Heart left ventricle (tissue), 16 donors: ENCODE measurements around the gene AICDA. TPM values are rescaled to one million over a fixed set of nuclear protein-coding genes. Genes with fewer than 3 reads are reported as not detected.
"Not testable (repeated sequence)": the region's sequence is repeated elsewhere in the genome, so short reads cannot be mapped to it uniquely, and the experiment has no call there.

Experiments
- ATAC-seq, 4 donors: fragments of 200-7000 bp; cut with Tn5 transposase; one replicate each; pipeline ENCODE4 v1.9.1; 2020 to 2022; ENCODE audit warnings: moderate library complexity in 4 of 4, mild to moderate bottlenecking in 3 of 4, moderate number of reproducible peaks in 1 of 4
- DNase-seq, 5 donors: peaks; one replicate each; pipeline ENCODE4 v3.0.0-alpha.2; 2020
- H3K27ac ChIP-seq, 12 donors: fragments of 200-600 bp; sonication (generic) in 4 of 12; one replicate each; pipeline versions ENCODE4 v1.5.0 to v1.8.0; 2016 to 2022; ENCODE audit warnings: mild to moderate bottlenecking in 2 of 12
- H3K27me3 ChIP-seq, 9 donors: fragments of 200-600 bp; sonication (generic) in 2 of 9; one replicate each; pipeline versions ENCODE4 v1.5.1 to v1.8.0; 2016 to 2022; ENCODE audit warnings: mild to moderate bottlenecking in 3 of 9
- H3K36me3 ChIP-seq, 9 donors: fragments of 200-600 bp; sonication (generic) in 2 of 9; one replicate each; pipeline versions ENCODE4 v1.5.0 to v1.8.0; 2018 to 2022; ENCODE audit warnings: mild to moderate bottlenecking in 2 of 9
- H3K4me1 ChIP-seq, 12 donors: fragments of 200-600 bp; sonication (generic) in 4 of 12; one replicate each; pipeline versions ENCODE4 v1.5.0 to v1.8.0; 2016 to 2022; ENCODE audit warnings: mild to moderate bottlenecking in 3 of 12
- H3K4me3 ChIP-seq, 12 donors: fragments of 200-600 bp; sonication (generic) in 4 of 12; one replicate each; pipeline versions ENCODE4 v1.5.0 to v1.8.0; 2017 to 2022; ENCODE audit warnings: mild to moderate bottlenecking in 9 of 12, moderate library complexity in 4 of 12
- H3K9me3 ChIP-seq, 12 donors: fragments of 200-600 bp; sonication (generic) in 4 of 12; one replicate each; pipeline versions ENCODE4 v1.5.0 to v1.8.0; 2016 to 2022; ENCODE audit warnings: mild to moderate bottlenecking in 1 of 12
- POLR2A ChIP-seq, 2 donors: fragments of 450-650 bp; IDR thresholded peaks; one replicate each; pipeline ENCODE4 v1.6.1; 2017; ENCODE audit warnings: antibody characterized with exemption in 2 of 2, mild to moderate bottlenecking in 2 of 2, moderate library complexity in 2 of 2
- WGBS, 4 donors: extraction: QIAGEN DNeasy Blood & Tissue Kit in 2 of 4; methylation state at CpG; one replicate each; pipeline versions ENCODE4 v1.1.5 to v1.1.7; 2013 to 2018; 5-methylcytosine and 5-hydroxymethylcytosine counted together
- intact Hi-C, 10 donors: fragments of 100-400 bp; cut with DNase I; formaldehyde crosslinking; loops; one replicate each; pipeline versions ENCODE4 v1.11.1 to v1.14.2; 2022
- polyA plus RNA-seq, 2 donors: library from polyadenylated mRNA; stranded (reverse); fragments of 200-250 nt; gene quantifications; one replicate each; pipeline ENCODE4 v1.2.3, GENCODE V29; 2013
- total RNA-seq, 9 donors: library from RNA; depleted of rRNA in 2 of 9; stranded (reverse); fragments of >200 nt in 2 of 9; fragmentation: NEBNext Ultra II Directional in 3 of 9; extraction: Animal tissue kit (Norgen Biotek cat#: 25700) in 3 of 9; gene quantifications; one replicate each; pipeline versions ENCODE4 v1.1.0 to v1.2.4, GENCODE V29; 2016 to 2023
- TF ChIP-seq, protein P1 (sequence below), 12 donors: fragments of 200-600 bp; sonication (generic) in 4 of 12; IDR thresholded peaks; one replicate each; pipeline versions ENCODE4 v1.5.0 to v1.8.0; 2018 to 2022; ENCODE audit warnings: antibody characterized with exemption in 12 of 12, mild to moderate bottlenecking in 5 of 12
- donor health status: ischemic (EF 13 %, LVEDD 7.1; RV severe dilation, severe dysfunction).
- donor health status: healthy with polysubstance abuse.
- donor health status: DM: no; HTN: yes; CAD: no.
- donor health status: DM: no; HTN: no; CAD: no.
- donor health status: ischemic (EF 25% LVEDD 6.9; RV normal size, moderate dysfunction).
- donor health status: ischemic (EF 25% LVEDD 5.7; RV mildly dilated, moderate dysfunction).
- donor health status: healthy.
- donor health status: DM: yes; HTN: yes; CAD: no.
- donor health status: ischemic (EF 35%, LVEDD 5.7; RV mildly dilated, moderate dysfunction).
- donor health status: nonischemic (EF 11% LVEDD 7.7; RV severe dilation, severe dysfunction).
- donor health status: DM: yes; HTN: yes; CAD: no.
- donor health status: PGD.
- donor health status: ischemic (EF 29% LVEDD 5.4; RV normal size, mild dysfunction).
- donor health status: nonischemic (EF 23%, LVEDD 6.1; RV moderate dilation, normal function).

The AICDA gene
- total and polyA plus RNA-seq, 11 donors, result 0.08 TPM; not detected in 10

GRCh38 chr12:8590842-8591545, 21.7 kb downstream of the AICDA start:
- WGBS, 4 donors, result 69 to 76% (median 72%) methylated on average over 10 of the region's 10 CpGs
- H3K27ac ChIP-seq, result no peak overlapping the region
- intact Hi-C loops, result no loop called here
- H3K27me3 ChIP-seq, result peaks cover 0 to 4% (median 0%) of the 10 kb centered on the region in 9 donors
- no peaks in the 10 kb centered on the region for H3K36me3 ChIP-seq
- H3K4me3 ChIP-seq, result no peak overlapping the region
- no peak for TF ChIP-seq POLR2A (IDR thresholded peaks at IDR 0.05)
- TF ChIP-seq, protein P1, sequence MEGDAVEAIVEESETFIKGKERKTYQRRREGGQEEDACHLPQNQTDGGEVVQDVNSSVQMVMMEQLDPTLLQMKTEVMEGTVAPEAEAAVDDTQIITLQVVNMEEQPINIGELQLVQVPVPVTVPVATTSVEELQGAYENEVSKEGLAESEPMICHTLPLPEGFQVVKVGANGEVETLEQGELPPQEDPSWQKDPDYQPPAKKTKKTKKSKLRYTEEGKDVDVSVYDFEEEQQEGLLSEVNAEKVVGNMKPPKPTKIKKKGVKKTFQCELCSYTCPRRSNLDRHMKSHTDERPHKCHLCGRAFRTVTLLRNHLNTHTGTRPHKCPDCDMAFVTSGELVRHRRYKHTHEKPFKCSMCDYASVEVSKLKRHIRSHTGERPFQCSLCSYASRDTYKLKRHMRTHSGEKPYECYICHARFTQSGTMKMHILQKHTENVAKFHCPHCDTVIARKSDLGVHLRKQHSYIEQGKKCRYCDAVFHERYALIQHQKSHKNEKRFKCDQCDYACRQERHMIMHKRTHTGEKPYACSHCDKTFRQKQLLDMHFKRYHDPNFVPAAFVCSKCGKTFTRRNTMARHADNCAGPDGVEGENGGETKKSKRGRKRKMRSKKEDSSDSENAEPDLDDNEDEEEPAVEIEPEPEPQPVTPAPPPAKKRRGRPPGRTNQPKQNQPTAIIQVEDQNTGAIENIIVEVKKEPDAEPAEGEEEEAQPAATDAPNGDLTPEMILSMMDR (IDR thresholded peaks at IDR 0.05), result no peak
- DNase-seq (no peak), ATAC-seq (no peak)
- H3K4me1 ChIP-seq, result peaks cover 0 to 4% (median 0%) of the 10 kb centered on the region in 12 donors
- no peaks in the 10 kb centered on the region for H3K9me3 ChIP-seq

GRCh38 chr12:8589679-8590078, 23.0 kb downstream of the AICDA start:
- no peaks in the 10 kb centered on the region for H3K27me3 ChIP-seq
- no peak overlapping the region for H3K27ac ChIP-seq
- no peak for DNase-seq
- H3K9me3 ChIP-seq, result no peaks in the 10 kb centered on the region
- intact Hi-C loops, result no loop called here
- no peak for ATAC-seq
- H3K4me3 ChIP-seq, result no peak overlapping the region
- H3K4me1 ChIP-seq, result peaks cover 0 to 4% (median 0%) of the 10 kb centered on the region in 12 donors
- no peaks in the 10 kb centered on the region for H3K36me3 ChIP-seq
- 67 to 86% (median 77%) methylated on average over 7 of the region's 7 CpGs for WGBS, 4 donors
- TF ChIP-seq, protein P1 (IDR thresholded peaks at IDR 0.05), result no peak
- TF ChIP-seq POLR2A (IDR thresholded peaks at IDR 0.05), result no peak

DNA sequence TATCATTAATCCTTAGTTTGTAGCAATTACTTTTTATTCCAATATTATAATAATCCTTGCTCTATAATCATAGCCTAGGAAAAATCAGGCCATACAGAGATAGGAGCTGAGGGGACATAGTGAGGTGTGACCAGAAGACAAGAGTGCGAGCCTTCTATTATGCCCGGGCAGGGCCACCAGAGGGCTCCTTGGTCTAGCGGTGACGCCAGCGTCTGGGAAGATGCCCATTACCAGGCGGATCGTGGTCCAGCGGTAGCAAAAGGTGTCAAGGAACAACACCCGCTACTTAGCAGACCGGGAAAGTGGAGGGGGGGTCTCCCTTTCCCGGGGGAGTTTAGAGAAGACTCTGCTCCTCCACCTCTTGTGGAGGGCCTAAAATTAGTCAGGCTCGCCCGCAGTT, 28.2 kb downstream of the AICDA start:
- intact Hi-C loops, ATAC-seq: not testable (repeated sequence)
- WGBS, 4 donors, result 88 to 96% (median 89%) methylated on average over 8 to 13 of the region's 13 CpGs

GRCh38 chr12:8584004-8584403, 28.7 kb downstream of the AICDA start:
- Histone ChIP-seq H3K27ac (no peak overlapping the region), H3K36me3 (no peaks in the 10 kb centered on the region), H3K4me3 (no peak overlapping the region), H3K4me1 (no peaks in the 10 kb centered on the region), H3K9me3 (no peaks in the 10 kb centered on the region), H3K27me3 (no peaks in the 10 kb centered on the region)
- intact Hi-C loops, result no loop called here
- ATAC-seq (no peak), DNase-seq (no peak)
- WGBS, 4 donors, result 60 to 71% (median 63%) methylated on average over 7 of the region's 7 CpGs
- TF ChIP-seq, protein P1 (IDR thresholded peaks at IDR 0.05), result no peak
- TF ChIP-seq POLR2A (IDR thresholded peaks at IDR 0.05), result no peak

More for the DNA sequence above, 28.2 kb downstream of the AICDA start:
- H3K9me3 ChIP-seq, H3K36me3 ChIP-seq, DNase-seq, H3K4me1 ChIP-seq, H3K27ac ChIP-seq, H3K27me3 ChIP-seq, H3K4me3 ChIP-seq: not testable (repeated sequence)
